ENCODE data around the gene KATNIP.
A peak's percentile ranks its signal among the peaks of the same experiment; 100 is the strongest.
"Not testable (repeated sequence)": the region's sequence is repeated elsewhere in the genome, so short reads cannot be mapped to it uniquely, and the experiment has no call there.

Gene KATNIP

DNA sequence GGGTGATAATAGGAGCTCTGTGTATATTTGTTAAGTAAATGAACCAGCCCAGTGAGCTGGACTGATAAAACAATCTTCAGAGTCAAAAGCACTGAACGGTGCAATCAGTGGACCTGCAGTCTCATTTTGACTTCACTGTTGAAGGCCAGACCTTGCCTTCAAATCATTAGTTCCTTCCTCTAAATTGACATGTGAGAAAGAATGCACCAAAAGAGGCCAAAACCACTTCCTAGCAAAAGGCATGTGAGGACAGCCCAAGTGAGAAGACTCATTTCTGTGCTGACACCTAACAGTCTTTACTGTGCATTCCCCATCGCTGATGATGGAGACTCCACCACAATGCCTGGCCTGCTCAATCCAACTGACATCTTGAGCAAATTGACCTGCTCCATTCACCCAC is 10.8 kb upstream of the KATNIP start:
- DNase-seq: peak; percentile 51

DNA sequence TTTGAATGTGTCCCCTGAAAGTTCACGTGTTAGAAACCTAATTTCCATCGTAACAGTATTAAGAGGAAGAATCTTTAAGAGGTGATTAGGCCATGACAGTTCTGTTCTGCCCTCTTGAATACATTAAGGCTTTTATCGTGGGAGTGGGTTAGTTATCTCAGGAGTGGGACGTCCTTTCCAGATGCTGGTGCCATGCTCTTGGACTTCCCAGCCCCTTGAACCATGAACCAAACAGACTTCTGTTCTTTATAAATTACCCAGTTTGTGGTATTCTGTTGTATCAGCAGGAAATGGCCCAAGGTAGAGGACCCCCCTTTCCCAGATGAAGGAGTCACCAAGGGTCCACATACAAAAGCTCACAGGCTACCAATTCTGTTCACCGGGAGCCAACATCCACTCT is 10.3 kb upstream of the KATNIP start:
- no peak for DNase-seq

DNA sequence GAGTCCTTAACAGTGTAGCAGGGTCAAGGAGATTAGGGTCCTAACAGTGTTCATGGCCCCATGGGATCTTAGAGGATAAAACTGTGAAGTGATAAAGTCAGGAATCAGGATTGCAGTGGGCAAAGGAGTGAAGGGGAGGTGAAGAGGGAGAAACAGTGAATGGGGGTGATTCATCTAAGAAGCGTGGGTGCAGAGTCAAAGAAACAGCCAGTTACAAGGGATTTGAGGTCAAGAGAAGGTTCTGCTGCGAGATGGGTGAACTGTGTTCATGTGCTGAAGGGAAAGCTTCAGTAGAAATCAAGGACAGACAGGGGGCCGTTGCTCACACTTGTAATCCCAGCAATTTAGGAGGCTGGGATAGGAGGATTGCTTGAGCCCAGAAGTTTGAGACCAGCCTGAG is 6.1 kb upstream of the KATNIP start:
- DNase-seq: no peak

DNA sequence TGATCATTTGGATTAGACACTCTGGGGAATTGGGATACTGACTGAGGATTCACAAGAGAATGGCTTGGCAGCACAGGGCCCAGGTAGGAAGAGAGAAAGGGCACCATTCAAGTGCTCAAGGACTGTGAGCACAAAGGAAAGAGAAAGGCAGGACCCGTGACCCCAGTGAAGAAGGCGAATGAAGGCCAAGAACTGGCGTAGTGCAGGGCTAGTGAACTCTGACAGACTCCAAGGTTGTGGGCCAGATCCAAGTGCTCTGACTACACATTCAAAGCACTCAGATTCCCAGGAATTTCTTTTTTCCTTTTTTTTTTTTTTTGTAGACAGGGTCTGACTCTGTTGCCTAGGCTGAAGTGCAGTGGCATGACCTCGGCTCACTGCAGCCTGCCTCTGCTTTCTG is 5.3 kb upstream of the KATNIP start:
- DNase-seq: no peak

DNA sequence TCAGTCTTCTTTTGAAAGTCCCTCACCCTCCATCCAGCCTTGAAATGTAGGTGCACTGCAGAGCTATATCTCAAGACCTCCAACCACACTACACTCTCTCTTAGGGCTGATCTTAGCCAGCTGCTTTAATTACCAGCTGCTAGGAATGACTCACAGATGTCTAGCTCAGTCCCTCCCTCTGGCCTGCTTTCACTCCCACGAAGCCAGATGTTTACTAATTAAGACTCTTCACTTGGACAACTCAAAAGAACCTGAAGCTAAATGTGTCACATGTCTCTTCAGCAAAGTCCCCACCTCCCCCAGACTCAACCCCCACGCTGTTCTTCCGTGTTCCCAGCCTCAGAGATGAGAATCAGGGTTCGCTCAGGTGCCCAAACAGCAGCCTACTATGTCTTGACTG is 2.8 kb upstream of the KATNIP start:
- DNase-seq: peak; percentile 39

DNA sequence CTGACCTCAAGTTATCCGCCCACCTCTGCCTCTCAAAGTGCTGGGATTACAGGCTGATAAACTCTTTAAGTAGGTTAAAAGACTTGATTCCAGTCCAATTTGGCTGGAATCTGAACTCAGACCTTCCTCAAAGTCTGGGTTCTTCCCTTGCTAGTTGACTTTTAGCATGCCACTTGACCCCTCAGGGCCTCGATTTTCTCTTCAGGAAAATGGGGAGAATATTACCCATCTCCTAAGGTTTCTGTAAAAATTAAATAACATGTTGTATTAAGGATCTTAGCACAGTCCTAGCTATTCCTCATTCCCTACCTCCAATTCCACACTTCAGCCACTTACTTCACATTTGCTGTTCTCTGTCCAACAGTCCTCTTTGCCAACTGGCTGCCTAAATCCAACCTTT is 2.1 kb upstream of the KATNIP start:
- DNase-seq: no peak

DNA sequence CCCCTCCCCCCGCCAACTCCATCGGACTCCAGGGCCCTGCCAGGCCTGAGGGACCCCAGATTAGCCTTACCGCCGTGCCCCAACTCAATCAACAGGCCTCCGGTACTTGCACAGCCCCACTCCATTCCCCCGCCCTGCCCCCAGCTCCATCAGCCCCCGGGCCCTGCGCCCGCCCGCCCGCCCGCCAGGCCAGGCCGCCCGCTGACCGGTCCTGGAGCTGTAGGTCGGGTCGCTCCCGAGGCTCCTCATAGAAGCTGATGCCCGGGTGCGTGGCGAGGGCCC is 539 bp upstream of the KATNIP start:
- DNase-seq: peak; percentile 17

DNA sequence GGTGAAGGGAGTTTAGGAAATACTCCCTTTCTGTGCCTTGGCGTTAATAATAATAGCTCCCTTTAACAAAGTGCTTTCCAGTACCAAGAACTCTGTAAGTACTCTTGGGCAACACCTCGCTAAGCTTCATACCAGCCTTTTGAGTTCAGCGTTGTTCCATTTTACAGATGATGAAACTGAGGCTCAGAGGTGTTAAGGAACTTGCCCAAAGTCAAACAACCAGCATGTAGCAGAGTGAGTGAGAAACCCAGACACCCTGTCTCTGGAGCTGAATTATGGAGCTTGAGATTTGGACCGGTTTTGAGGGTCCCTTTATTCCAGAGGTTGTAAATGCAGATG is 607 bp downstream of the KATNIP start:
- DNase-seq: no peak

DNA sequence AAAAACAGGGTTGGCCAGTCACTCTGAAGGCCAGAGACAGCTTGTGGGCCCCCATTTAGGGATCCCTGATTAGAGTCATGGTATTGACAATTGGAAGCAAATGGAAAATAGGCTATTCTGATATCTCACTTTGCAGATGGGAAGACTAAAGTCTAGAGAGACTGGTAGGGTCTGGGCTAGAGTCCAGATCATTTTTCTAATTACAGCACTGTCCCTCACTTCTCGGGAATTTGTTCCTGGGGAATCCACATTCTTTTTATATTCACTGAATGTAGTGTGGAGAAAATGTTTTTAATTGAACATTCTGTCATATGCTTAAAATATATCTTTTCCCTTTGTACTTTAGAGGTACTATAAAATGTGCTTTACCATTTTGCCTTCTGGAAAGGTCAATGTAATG is 1.1 kb downstream of the KATNIP start:
- no peak for DNase-seq

DNA sequence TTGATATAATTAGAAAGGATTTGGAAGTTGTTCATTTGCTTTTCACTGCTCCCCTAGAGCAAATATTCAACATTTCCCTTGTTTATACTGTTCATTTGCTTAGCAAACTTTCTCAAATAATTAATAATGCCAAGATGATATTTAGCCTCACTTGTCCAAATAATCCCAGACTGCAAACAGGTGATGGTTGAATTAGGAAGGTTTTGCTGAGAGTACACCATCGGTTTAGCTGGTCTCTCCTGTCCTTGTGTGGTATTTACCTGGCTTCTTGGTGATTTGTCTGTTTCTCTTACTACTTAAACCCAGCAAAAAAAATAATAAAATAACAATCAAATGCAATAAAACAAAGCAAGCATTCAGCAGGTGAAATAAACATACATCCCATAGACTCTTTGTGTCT is 6.5 kb downstream of the KATNIP start:
- no peak for DNase-seq

DNA sequence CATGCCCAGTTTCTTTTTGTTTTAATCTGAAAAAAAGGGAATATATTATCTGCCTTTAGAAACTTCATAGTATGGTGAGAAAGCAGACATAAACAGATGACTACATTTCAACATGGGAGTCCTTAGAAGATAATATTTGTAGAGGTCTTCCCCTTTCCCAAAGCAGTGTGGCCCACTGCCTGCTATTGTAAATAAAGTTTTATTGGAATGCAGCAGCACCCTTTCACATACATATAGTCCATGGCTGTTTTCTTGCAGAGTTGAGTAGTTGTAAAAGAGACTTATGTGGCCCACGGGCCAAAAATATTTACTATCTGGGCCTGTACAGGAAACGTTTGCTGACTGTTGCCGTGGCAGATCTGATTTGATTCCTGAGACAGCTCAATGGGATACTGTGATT is 8.5 kb downstream of the KATNIP start:
- no peak for DNase-seq

DNA sequence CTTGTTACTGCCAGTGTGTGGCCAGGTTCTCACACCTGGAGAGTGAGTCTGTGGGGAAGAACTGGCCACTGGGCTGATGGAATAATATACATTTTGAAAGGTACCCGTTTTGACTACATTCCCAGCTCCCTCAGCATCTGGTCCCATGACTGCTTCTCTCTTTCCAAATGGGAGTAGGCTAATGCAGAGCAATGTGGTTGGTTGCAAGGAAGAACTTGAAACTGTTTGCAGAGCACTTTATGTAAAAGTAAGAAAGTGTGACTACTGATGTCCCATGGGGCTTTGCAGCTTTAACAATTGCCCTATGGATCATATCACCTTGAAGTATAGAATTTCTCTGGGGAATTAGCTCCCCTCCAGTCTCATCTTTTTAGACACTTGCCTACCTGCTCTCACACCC is 9.0 kb downstream of the KATNIP start:
- DNase-seq: no peak

DNA sequence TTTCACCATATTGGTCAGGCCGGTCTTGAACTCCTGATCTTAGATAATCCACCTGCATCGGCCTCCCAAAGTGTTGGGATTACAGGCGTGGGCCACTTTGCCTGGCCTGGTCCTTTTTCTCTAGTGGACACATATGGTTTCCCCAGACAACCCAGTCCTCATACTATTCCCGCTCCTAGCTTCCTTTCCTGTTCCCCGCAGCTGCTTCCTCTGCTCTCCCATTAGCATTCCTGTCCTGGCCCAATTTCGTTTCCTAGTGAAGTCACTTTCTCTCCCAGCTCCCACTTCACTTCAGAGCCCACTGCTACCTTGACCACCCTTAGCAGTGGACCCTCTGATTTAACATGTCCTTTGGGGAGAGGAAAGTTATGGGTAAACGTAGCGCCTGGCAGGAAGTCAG is 11.3 kb downstream of the KATNIP start:
- no peak for DNase-seq

DNA sequence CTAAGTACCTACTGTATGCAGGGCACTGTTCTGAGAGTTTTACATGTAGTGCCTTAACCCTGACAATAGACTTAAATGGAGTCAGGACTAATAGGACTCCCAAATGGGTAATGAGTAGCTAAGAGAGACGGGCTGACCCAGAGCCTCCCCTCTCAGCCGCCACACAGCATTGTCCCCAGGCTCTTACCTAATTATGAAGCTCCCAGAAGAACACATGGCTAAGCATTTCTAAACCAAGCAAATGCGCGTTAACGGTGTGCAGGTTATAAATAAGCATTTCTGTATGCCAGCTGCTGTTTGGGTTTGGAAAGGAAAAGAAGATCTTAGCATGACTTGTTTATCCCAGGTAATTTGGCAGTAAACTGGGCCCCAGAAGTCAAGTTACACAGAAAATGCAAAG is 14.3 kb downstream of the KATNIP start:
- no peak for DNase-seq

DNA sequence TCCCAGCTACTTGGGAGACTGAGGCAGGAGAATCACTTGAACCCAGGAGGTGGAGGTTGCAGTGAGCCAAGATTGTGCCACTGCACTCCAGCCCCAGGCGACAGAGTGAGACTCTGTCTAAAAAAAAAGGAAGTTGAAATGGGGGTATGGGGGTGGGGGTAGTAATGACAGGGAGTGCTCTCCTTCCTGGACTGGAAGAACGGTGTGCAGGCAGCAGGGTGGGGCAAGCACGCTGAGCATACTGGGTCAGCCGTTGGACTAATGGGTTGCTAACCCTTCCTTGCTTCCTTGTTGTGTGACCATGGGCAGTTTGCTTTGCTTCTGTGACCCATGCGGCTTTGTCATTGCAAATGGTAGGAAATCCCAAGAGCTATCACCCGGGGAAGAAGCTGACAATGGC is 16.5 kb downstream of the KATNIP start:
- DNase-seq: no peak

DNA sequence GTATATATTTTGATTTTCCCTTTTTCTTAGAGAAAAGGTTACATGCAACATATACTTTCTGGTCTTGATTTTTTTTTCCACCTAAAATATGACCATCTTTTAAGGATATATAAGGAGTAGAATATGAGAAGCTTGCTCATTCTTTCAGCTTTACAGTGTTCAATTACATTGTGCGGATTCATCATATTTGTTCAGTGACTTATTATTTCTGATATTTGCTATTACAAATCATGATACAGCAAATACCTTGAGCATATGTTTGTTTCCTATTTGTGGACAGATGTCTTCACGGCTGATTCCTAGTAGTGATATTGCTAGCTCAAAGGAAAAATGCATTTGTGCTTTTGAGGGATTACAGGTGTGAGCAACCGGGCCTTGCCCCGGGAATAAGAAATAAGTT is 18.1 kb downstream of the KATNIP start:
- no peak for DNase-seq

DNA sequence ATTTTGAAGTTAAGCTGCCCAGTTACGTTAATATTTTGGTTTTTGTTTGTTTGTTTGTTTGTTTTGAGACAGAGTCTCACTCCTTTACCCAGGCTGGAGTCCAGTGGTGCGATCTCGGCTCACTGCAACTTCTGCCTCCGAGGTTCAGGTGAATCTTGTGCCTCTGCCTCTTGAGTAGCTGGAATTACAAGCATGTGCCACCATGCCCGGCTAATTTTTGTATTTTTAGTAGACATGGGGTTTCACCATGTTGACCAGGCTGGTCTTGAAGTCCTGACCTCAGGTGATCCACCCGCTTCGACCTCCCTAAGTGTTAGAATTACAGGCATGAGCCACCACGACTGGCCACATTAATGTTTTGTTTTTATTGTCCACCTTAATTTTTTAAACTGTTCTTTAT is 21.0 kb downstream of the KATNIP start:
- not testable (repeated sequence) for DNase-seq

DNA sequence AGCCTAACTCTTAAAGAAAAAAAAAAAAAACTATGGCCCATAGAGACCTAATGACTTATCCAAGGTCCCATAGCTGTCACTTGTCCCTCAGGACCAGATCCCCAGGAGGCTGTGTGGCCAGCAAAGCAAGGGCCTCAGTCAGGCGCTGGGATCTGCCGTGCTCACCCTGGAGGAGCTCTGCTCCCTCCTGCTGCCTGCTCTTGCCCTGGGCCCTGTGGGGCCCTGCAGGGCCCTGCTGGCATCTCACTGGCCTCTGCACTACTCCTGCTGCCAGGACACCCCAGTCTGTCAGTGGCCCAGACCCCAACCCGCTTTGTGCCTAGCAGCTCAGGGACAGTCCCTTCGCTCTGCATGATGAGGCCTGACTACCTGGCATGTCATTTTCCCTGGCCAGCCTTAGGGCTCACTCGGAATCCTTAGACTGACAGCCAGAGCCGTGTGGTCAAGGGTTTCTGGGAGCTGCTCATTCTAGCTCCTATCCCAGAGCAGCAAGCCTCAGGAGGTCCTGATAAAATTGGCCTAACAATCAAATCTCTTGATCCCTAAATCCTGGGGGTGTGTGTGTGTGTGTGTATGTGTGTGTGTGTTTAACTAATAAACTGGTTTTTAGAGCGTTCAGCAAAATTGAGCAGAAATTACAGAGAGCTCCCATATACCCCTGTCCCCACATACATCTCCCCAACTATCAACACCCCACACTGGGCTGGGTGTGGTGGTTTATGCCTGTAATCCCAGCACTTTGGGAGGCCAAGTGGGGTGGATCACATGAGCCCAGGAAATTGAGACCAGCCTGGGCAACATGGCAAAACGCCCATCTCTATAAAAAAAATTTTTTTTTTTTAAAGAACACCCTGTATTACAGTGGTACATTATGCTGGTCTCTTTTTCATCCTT is 21.7 kb downstream of the KATNIP start:
- DNase-seq: no peak

DNA sequence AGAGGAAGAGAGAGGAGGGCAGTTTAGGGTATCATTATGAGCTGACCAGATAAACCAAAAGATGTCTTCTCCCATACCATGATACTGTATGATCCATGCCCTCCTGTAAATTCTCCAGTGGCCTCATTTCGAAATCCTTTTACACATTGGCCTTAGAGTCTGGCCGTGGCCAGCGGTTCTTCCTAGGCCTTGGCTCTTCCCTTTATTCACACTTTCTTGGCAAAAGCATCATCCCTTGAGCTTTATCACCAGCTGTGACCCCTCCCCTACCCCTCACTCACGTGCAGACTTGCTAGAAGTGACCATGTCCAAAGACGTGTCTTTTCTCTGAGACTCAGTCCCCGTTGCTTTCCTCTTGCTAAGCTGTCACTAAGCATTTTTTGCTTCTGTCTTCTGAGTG is 22.8 kb downstream of the KATNIP start:
- DNase-seq: no peak

DNA sequence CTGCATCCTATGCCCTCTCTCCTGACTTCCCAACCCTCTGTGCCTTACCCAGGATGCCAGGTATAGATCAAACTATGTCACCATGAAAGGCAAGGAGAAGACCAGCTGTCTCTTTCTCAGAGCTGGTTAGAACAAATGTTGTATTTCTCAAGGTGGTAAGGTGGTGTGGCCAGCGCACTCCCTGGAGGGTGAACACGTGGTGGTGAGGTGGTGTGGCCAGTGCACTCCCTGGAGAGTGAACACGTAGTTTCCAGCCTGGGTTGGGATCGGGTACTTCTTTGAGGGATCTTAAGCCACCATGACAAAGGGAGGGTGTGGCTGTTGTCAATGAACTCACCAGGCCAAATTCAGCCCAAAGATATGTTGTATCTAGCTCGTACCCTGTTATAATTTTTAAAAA is 26.8 kb downstream of the KATNIP start:
- no peak for DNase-seq

DNA sequence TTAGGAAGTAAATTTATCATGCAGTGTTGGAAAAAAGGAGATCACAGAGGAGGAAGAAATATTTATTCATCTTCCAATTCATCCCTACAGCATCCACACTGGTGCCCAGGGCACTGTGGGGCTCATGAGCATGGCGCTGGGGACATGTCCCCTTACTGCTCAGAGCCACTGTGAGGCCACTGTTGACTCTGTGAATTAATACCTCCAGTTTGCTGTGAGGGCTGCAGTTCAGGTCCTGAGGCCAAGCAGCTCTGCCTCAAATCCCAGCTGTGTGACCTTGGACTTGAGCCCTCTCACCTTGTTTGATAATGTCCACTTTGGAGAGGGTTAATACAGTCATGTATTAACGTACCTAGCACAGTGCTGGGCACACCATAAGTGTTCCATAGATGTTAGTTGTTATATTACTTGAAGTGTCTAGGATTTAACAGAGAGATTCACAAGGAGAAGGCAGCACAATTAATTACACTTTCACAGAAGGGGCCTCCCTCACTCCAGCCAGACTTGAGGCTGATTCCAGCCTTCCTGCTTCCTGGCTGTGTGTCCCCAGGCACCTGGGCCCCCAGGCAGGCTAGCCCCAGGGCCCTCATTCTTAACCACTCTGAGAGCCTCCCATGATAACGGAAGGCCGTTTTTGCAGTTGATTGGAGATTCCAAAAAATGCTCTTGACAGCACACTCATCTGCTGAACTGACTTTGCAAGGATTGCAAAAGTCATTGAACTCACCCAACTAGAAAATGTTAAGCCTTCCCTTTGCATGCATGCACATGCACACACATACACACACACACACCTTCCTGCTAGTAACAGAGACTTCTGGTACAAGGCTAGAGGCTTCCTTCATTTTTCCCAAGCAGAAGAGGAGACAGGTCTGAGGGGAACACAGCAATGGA is 29.4 kb downstream of the KATNIP start:
- DNase-seq: no peak

DNA sequence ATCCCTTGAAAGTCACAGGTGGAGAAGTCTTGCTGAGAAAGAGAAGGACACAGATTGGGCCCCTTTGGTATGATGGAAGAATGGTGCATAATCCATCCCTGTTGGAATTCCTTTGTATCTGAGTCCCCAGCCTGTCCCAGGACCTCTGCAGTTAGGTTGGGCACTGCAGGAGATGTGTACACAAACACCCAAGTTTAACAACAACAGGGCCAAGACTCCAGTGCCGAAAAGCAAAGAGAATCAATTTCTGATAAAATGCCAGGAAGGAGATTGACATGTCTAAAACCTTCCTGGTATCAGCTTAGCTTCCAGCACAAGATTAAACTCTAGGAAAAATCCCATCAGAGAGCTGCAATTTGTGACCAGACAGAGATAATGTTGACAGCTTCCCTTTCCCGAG is 32.9 kb downstream of the KATNIP start:
- DNase-seq: no peak

DNA sequence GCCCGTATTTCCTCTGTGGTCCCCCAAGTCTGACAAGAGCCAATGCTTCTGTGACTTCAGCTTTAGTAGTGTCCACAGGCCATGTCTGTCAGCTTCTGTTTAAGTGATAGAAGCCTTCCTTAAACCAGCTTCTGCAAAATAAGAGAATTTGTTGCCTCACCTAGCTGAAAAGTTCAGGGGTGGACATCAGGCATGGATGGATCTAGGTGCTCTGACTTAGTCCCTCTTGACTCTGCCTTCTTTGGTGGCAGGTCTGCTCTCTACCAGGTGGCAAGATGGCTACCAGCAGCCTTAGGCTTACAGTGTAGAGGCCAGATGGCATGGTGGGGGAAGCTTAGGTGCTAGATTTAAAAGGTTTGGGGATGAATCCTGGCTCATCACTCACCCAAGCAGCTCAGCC is 33.7 kb downstream of the KATNIP start:
- DNase-seq: no peak

DNA sequence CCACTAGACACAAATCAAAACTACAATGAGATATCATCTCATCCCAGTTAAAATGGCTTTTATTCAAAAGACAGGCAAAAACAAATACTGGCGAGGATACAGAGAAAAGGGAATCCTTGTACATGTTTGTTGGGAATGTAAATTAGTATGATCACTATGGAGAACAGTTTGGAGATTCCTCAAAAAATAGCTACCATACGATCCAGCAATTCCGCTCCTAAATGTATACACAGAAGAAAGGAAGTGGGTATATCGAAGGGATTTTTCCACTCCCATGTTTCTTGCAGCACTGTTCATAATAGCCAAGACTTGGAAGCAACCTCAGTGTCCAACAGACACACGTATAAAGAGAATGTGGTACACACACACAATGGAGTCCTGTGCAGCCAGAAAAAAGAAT is 35.3 kb downstream of the KATNIP start:
- DNase-seq: no peak

DNA sequence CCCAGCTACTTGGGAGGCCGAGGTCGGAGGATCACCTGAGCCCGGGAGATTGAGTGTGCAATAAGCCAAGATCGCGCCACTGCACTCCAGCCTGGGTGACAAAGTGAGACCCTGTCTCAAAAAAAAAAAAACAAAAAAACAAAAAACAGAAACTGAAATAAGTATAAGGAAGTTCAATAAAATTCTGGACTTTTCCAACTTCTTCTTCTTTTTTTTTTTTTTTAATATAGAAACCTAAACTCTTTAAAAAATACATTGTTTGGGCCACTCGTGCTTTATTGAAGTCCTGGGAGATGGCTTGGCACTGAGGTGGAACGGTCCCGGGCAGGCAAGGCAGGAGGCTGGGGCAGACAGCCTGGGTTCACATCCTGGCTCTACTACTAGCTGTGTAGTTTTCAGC is 36.8 kb downstream of the KATNIP start:
- DNase-seq: no peak

Data from activated CD4-positive, alpha-beta T cell treated with anti-CD3 and anti-CD28 coated beads, Interleukin-2, Interleukin-6, amounts not matched to agents 100 ng/mL and 50 ng/mL, durations not matched to agents 16 hours and 8 hours (primary cell).